ENCODE data around the gene STRN4.

- TF ChIP-seq POLR2A (IDR thresholded peaks at IDR 0.05): no peak
- TF ChIP-seq CTCF (IDR thresholded peaks at IDR 0.05): no peak
Observed at GRCh38 chr19:46685189-46685588, 61.1 kb downstream of the STRN4 start.

Data from esophagus squamous epithelium (tissue), 4 donors.